Activated T-cell treated with anti-CD3 and anti-CD28 coated beads, Interleukin-2, amount 50 U/mL, for 72 hours (primary cell): ENCODE data around the gene HES2. TPM values are rescaled to one million over a fixed set of nuclear protein-coding genes. Genes with fewer than 3 reads are reported as not detected.
"Not testable (repeated sequence)": the region's sequence is repeated elsewhere in the genome, so short reads cannot be mapped to it uniquely, and the experiment has no call there.

Source experiments
- ATAC-seq, 2 donors: fragments of 150-1000 bp; cut with Tn5 transposase; replicated peaks in 1 of 2; 2 replicates each; pipeline ENCODE4 v1.10.0; 2021; ENCODE audit warnings: moderate library complexity in 2 of 2, mild to moderate bottlenecking in 1 of 2
- DNase-seq, 2 donors: peaks; one replicate each; pipeline ENCODE4 v3.0.0; 2021 to 2022; ENCODE audit warnings: mixed read lengths in 1 of 2
- H3K27ac Mint-ChIP-seq: one replicate; pipeline ENCODE4 v1.8.0; 2022; ENCODE audit warnings: mild to moderate bottlenecking, moderate library complexity, mixed read lengths
- H3K27me3 Mint-ChIP-seq: one replicate; pipeline ENCODE4 v1.8.0; 2022; ENCODE audit warnings: low read depth, mixed read lengths
- H3K36me3 Mint-ChIP-seq, 2 donors: one replicate each; pipeline ENCODE4 v1.8.0; 2022; ENCODE audit warnings: mixed read lengths in 2 of 2, mild to moderate bottlenecking in 1 of 2; ENCODE audit not compliant: insufficient read depth in 2 of 2
- H3K4me1 Mint-ChIP-seq: one replicate; pipeline ENCODE4 v1.8.0; 2022; ENCODE audit warnings: low read depth, mixed read lengths
- H3K4me3 Mint-ChIP-seq, 2 donors: one replicate each; pipeline ENCODE4 v1.8.0; 2022; ENCODE audit warnings: mild to moderate bottlenecking in 2 of 2, mixed read lengths in 2 of 2, moderate library complexity in 2 of 2
- H3K9me3 Mint-ChIP-seq, 2 donors: one replicate each; pipeline ENCODE4 v1.8.0; 2022; ENCODE audit warnings: mixed read lengths in 2 of 2
- total RNA-seq, 2 donors: library from RNA; stranded (reverse); gene quantifications; one replicate each; pipeline ENCODE4 v1.2.3, GENCODE V29; 2022

The HES2 gene
- total RNA-seq, 2 donors from 2014 or later, result 0.44 to 1.2 TPM

- peaks cover 10 to 14% of the 10 kb centered on the region in 2 donors for H3K36me3 Mint-ChIP-seq
- peak overlapping the region; percentile 78 for H3K27ac Mint-ChIP-seq
- H3K4me1 Mint-ChIP-seq, result peaks cover 58% of the 10 kb centered on the region
- peak overlapping the region; percentile 49 to 90 for H3K4me3 Mint-ChIP-seq
- peaks cover 8% of the 10 kb centered on the region for H3K27me3 Mint-ChIP-seq
- H3K9me3 Mint-ChIP-seq, result no peaks in the 10 kb centered on the region
- DNase-seq (no peak), ATAC-seq (no peak)
These were observed 42.1 kb upstream of the HES2 start for GRCh38 chr1:6461538-6462411.

GRCh38 chr1:6461051-6461530, 41.4 kb upstream of the HES2 start:
- peak overlapping the region; percentile 80 to 90 for H3K4me3 Mint-ChIP-seq
- ATAC-seq, result no peak

GRCh38 chr1:6460301-6461050, 40.8 kb upstream of the HES2 start:
- ATAC-seq (peak; percentile 81), DNase-seq (peak; percentile 86)
- peak overlapping the region; percentile 80 to 90 for H3K4me3 Mint-ChIP-seq
- H3K36me3 Mint-ChIP-seq, result peaks cover 10 to 14% of the 10 kb centered on the region in 2 donors
- H3K4me1 Mint-ChIP-seq, result peaks cover 58% of the 10 kb centered on the region
- H3K27me3 Mint-ChIP-seq, result peaks cover 15% of the 10 kb centered on the region
- H3K27ac Mint-ChIP-seq, result peak overlapping the region; percentile 95
- H3K9me3 Mint-ChIP-seq, result no peaks in the 10 kb centered on the region

More at GRCh38 chr1:6461051-6461530, 41.4 kb upstream of the HES2 start:
- no peak for DNase-seq
- peaks cover 15% of the 10 kb centered on the region for H3K27me3 Mint-ChIP-seq
- H3K36me3 Mint-ChIP-seq, result peaks cover 10 to 14% of the 10 kb centered on the region in 2 donors
- peak overlapping the region; percentile 95 for H3K27ac Mint-ChIP-seq
- H3K9me3 Mint-ChIP-seq, result no peaks in the 10 kb centered on the region
- peaks cover 58% of the 10 kb centered on the region for H3K4me1 Mint-ChIP-seq

GRCh38 chr1:6459850-6460265, 40.1 kb upstream of the HES2 start:
- peaks cover 58% of the 10 kb centered on the region for H3K4me1 Mint-ChIP-seq
- no peaks in the 10 kb centered on the region for H3K9me3 Mint-ChIP-seq
- H3K27me3 Mint-ChIP-seq, result peaks cover 15% of the 10 kb centered on the region
- peak; percentile 59 to 67 for DNase-seq
- peak overlapping the region; percentile 58 for H3K27ac Mint-ChIP-seq
- peak overlapping the region; percentile 80 to 90 for H3K4me3 Mint-ChIP-seq
- H3K36me3 Mint-ChIP-seq, result peaks cover 10 to 14% of the 10 kb centered on the region in 2 donors
- ATAC-seq, result peak; percentile 46 to 54

GRCh38 chr1:6456800-6457466, 37.2 kb upstream of the HES2 start:
- DNase-seq (no peak), ATAC-seq (no peak)
- Mint-ChIP-seq H3K36me3 (no peaks in the 10 kb centered on the region), H3K27ac (no peak overlapping the region), H3K27me3 (peaks cover 31% of the 10 kb centered on the region), H3K4me3 (no peak overlapping the region), H3K9me3 (no peaks in the 10 kb centered on the region), H3K4me1 (peaks cover 38% of the 10 kb centered on the region)

- not testable (repeated sequence) for H3K9me3 Mint-ChIP-seq, H3K27ac Mint-ChIP-seq, DNase-seq, ATAC-seq, H3K36me3 Mint-ChIP-seq
- H3K4me3 Mint-ChIP-seq, result peak overlapping the region; percentile 36 to 47
- peaks cover 34% of the 10 kb centered on the region for H3K27me3 Mint-ChIP-seq
- peaks cover 30% of the 10 kb centered on the region for H3K4me1 Mint-ChIP-seq
These were observed 36.2 kb upstream of the HES2 start for GRCh38 chr1:6455752-6456520.

GRCh38 chr1:6454856-6455751, 35.4 kb upstream of the HES2 start:
- Mint-ChIP-seq H3K9me3 (no peaks in the 10 kb centered on the region), H3K4me1 (peaks cover 22% of the 10 kb centered on the region), H3K27me3 (peaks cover 42% of the 10 kb centered on the region), H3K36me3 (no peaks in the 10 kb centered on the region), H3K4me3 (peak overlapping the region; percentile 36 to 47), H3K27ac (no peak overlapping the region)
- ATAC-seq, result peak; percentile 62 to 64
- peak; percentile 56 to 58 for DNase-seq

GRCh38 chr1:6453895-6454855, 34.5 kb upstream of the HES2 start:
- H3K27ac Mint-ChIP-seq, H3K9me3 Mint-ChIP-seq, H3K36me3 Mint-ChIP-seq, DNase-seq: not testable (repeated sequence)
- Mint-ChIP-seq H3K27me3 (peaks cover 51% of the 10 kb centered on the region), H3K4me1 (peaks cover 21% of the 10 kb centered on the region), H3K4me3 (peak overlapping the region; percentile 53 to 58)
- peak in 1 of 2 donors; percentile 16 for ATAC-seq

GRCh38 chr1:6450943-6451373, 31.2 kb upstream of the HES2 start:
- no peak for ATAC-seq
- Mint-ChIP-seq H3K9me3 (no peaks in the 10 kb centered on the region), H3K27ac (no peak overlapping the region), H3K27me3 (peaks cover 49% of the 10 kb centered on the region), H3K4me1 (peaks cover 26% of the 10 kb centered on the region), H3K4me3 (no peak overlapping the region), H3K36me3 (no peaks in the 10 kb centered on the region)
- DNase-seq, result no peak

GRCh38 chr1:6450486-6450885, 30.8 kb upstream of the HES2 start:
- H3K27me3 Mint-ChIP-seq, result peaks cover 53% of the 10 kb centered on the region
- not testable (repeated sequence) for H3K27ac Mint-ChIP-seq

More at GRCh38 chr1:6450486-6450885, 30.8 kb upstream of the HES2 start:
- H3K4me1 Mint-ChIP-seq, result peaks cover 26% of the 10 kb centered on the region
- DNase-seq, H3K36me3 Mint-ChIP-seq, ATAC-seq, H3K9me3 Mint-ChIP-seq, H3K4me3 Mint-ChIP-seq: not testable (repeated sequence)
